Measurements from ENCODE around the gene TTC21B.
"Not testable (repeated sequence)": the region's sequence is repeated elsewhere in the genome, so short reads cannot be mapped to it uniquely, and the experiment has no call there.

Gene TTC21B

DNA sequence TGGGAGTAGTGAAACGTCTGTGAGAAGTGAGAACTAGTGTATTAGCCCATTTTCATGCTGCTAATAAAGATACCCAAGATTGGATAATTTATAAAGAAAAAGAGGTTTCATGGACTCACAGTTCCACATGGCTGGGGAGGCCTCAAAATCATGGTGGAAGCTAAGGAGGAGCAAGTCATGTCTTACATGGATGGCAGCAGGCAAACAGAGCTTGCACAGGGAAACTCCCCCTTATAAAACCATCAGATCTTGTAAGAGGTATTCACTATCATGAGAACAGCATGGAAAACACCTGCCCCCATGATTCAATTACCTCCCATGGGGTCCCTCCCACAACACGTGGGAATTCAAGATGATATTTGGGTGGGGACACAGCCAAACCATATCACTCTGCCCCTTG lies 93.9 kb downstream of the TTC21B start:
- in situ Hi-C loops (cut with HindIII; ENCODE audit: low pct_ligation_motif_present, low pct_unique_long_range_greater_than_20kb, low sequenced_read_pairs); DNase-seq: not testable (repeated sequence)

DNA sequence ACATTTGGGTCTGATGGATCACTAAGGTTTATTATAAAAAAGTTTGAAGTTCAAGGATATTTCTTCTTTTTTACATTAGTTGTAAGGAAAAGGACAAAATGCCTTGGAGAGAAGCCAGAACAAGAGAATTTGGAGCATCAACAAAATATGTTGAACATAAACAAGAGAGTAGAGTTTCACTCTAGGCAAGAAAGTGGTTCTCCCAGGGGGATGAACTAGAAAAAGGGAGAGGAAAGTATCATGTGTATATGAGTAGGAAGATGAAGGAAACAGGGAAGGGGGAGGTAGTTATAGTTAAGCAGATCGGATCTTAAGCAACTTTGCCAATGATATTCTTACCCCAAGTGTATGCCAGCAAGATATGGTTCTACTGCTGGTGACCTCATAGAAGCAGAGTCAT lies 95.7 kb downstream of the TTC21B start:
- DNase-seq: no peak
- in situ Hi-C loops (cut with HindIII; ENCODE audit: low pct_ligation_motif_present, low pct_unique_long_range_greater_than_20kb, low sequenced_read_pairs): no loop called here

DNA sequence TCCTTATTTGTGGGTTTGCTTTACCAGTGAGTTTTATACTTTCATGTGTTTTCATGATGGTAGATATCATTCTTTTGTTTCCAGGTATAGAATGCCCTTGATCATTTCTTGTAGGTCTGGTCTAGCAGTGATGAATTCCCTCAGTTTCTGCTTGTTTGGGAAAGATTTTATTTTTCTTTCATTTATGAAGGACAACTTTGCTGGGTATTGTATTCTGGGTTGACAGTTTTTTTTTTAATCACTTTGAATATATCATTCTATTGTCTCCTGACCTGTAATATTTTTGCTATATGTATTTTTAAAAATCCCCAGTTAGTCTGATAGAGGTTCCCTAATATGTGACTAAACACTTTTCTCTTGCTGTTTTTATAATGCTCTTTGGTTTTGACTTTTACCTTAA lies 101.2 kb downstream of the TTC21B start:
- in situ Hi-C loops (cut with HindIII; ENCODE audit: low pct_ligation_motif_present, low pct_unique_long_range_greater_than_20kb, low sequenced_read_pairs): no loop called here
- no peak for DNase-seq

DNA sequence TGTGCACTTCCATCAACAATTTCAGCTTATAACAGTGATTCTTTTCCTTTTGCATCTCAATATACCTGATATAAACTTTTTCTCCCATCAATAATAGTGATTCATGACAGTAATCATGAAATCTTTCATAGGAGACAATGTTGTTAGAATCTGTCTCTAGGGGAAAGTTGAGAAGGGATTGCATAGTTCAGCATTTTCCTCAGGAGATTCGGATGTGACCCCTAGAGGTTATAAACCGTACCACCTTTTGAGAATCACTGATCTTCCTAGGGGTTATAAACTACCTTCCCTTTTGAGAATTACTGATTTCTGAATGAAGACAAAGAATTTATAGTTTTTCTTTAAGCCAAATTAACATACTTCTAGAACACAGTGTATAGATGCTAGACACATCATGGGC lies 106.6 kb downstream of the TTC21B start:
- DNase-seq: no peak
- in situ Hi-C loops (cut with HindIII; ENCODE audit: low pct_ligation_motif_present, low pct_unique_long_range_greater_than_20kb, low sequenced_read_pairs): no loop called here

DNA sequence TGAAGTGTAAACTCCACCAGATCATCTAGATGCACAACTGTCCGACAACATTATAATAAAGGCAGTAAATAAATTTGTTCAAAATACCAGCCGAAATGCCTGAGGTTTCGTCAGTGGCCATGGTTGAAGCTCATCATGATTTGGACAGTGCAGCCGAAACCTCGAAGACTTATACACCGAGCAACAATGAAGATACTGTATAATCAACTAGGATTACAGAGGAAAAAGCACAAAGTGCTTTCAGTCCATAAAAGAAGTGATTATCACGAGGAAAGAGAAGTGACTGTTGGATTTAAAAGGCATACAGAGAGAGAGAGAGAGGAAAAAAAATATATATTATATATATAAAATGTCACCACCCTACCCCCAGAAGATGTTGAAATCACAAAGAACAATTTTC lies 107.5 kb downstream of the TTC21B start:
- in situ Hi-C loops (cut with HindIII; ENCODE audit: low pct_ligation_motif_present, low pct_unique_long_range_greater_than_20kb, low sequenced_read_pairs): no loop called here

DNA sequence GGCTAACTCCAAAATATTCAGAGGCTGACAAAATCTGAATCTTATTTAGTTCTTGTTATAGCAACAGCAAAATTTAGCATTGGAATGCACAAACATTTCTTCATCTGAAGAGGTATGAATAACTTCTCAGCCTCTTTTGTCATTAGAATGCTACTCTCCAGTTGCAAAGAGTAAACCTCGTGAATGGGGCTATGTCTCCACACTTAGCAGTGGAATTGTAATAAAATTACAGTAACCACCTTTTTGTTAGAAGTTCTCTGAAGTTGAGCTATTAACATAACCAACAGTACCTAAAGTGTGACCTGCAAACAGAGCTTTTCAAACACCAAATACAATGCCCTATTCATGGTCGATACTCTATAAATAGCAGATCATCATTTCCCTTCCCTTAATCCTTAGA lies 109.4 kb downstream of the TTC21B start:
- in situ Hi-C loops (cut with HindIII; ENCODE audit: low pct_ligation_motif_present, low pct_unique_long_range_greater_than_20kb, low sequenced_read_pairs): no loop called here
- DNase-seq: no peak

More for the DNA sequence above, 107.5 kb downstream of the TTC21B start:
- no peak for DNase-seq

DNA sequence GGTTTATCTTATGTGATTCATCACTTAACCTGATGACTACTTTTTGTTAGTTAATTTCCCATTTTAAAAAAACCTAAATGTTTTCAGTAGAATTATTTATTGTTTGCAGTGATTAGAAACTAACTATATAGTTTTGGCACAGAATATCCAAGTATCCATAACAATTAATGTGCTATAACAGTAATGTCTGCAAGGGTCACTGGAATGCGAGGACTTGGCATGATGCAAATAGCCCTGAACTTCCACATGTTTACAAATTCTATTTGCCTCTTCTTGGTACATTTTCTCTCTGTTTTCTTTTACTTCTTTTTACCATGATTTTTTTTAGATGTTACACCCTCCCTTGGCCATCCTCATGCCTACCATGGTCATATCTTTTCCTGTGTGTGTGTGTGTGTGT lies 110.2 kb downstream of the TTC21B start:
- in situ Hi-C loops (cut with HindIII; ENCODE audit: low pct_ligation_motif_present, low pct_unique_long_range_greater_than_20kb, low sequenced_read_pairs): no loop called here
- no peak for DNase-seq

DNA sequence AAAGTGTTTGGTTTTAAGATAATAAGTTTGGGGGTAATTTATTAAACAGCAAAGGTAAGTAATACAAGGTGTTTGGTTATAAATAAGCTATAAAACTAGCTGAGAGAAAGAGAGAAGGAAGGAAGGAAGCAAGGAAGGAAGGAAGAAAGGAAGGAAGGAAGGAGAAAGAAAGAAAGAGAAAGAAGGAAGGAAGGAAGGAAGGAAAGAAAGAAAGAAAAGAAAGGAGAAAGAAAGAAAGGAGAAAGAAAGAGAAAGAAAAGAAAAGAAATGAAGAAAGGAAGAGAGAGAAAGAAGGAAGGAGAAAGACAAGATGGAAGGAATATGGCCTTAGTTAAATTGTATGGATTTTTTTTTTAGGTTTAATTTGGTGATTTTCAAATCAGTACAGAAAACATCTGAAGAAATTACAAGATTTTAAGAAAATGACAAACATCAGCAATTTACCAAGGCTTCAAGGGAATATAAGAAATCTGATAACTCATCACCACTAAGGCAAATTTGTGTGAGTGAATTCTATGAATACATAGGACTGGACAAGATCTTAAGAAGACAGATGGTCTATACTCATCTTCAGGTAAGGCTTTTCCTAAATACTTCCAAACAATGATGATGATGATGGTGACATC lies 113.1 kb downstream of the TTC21B start:
- in situ Hi-C loops (cut with HindIII; ENCODE audit: low pct_ligation_motif_present, low pct_unique_long_range_greater_than_20kb, low sequenced_read_pairs): no loop called here
- no peak for DNase-seq

DNA sequence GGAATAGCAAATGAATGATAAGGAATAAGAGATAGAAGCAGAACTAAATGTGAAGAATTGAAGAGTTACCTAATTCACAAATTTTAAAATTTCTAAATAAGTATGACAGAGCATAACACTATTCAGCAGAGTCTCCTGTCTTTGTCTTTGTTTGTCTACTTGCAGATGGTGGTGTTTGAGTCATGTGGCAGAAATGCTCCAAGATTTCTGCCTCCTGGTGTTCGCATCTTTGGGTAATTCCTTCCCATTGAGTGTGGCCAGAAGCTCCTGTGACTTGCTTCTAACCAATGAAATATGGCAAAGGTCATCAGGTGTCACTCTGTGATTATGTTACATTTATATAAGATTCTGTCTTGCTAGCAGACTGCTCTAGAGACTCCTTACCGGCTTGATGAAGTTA lies 114.0 kb downstream of the TTC21B start:
- no peak for DNase-seq
- in situ Hi-C loops (cut with HindIII; ENCODE audit: low pct_ligation_motif_present, low pct_unique_long_range_greater_than_20kb, low sequenced_read_pairs): no loop called here

DNA sequence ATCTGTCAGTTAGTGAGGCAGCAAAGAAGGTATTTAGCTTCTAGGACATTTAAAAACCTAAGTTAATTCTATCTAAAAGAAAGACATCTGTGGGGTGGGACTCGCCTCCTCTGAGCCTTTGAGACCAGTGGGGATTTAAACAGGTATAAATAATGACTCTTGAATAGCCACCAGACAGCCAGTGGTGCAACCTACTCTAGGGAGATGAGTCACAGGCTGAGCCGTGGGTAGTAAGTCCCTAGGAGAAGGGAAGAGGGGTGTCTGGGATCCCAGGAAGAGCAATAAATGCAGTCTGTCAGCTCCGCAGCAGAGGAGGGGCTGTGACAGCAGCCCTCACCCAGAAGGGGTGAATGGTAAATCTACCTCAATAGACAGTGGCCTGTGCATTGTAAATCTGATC lies 116.5 kb downstream of the TTC21B start:
- no peak for DNase-seq
- in situ Hi-C loops (cut with HindIII; ENCODE audit: low pct_ligation_motif_present, low pct_unique_long_range_greater_than_20kb, low sequenced_read_pairs): no loop called here

DNA sequence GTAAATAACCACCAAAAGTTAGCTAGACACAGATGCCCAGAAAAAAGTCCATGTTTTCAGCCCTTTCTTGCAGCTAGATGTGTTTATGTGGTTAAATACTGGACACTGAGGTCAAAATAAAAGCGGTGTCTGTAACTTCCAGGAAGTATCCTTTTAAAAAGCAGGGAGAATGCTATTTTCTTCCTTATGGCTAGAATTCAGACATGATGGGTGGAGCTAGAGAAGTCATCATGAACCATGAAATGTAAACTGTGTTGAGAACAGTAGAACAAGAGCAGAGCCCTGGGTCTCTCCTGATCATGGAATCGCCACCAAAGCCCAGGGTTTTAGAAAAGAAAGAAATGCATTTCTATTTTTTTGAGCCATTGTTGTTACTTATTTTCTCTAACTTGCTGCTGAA lies 118.2 kb downstream of the TTC21B start:
- in situ Hi-C loops (cut with HindIII; ENCODE audit: low pct_ligation_motif_present, low pct_unique_long_range_greater_than_20kb, low sequenced_read_pairs): no loop called here
- no peak for DNase-seq

DNA sequence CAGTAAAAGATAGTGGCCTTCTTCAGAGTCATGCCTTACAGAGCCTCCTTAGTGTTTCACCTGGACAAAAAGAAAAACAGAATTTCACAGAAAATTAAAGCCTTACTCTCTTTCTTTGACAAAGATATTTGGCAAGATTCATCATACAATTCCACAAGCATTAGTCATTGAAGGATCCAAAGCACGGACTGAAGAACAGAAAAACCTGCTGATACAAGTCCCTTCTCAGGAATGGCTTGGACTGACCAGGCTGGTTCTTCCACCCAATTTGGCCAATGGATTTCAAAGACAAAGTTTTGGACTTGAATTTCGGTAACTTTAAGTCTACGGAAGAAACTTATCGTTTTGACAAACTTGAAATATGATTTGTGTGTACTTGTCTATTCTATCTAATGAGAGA lies 120.4 kb downstream of the TTC21B start:
- DNase-seq: peak; percentile 50
- in situ Hi-C loops (cut with HindIII; ENCODE audit: low pct_ligation_motif_present, low pct_unique_long_range_greater_than_20kb, low sequenced_read_pairs): no loop called here

DNA sequence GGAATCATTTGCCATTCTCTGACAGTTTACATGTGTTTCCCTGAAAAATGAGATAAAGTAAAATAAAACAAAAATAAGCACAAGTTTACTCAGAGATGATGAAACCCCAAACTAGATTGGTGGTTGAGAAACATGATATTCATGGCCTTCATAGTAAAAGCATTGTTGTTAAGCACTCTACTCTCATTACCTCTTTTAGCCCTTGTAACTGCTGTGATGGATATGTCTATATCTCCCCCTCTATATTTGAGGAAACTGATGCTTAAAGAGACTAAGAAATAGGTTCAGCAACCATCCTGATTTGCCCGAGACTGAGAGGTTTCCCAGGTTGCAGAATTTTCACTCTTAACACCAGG lies 125.7 kb downstream of the TTC21B start:
- in situ Hi-C loops (cut with HindIII; ENCODE audit: low pct_ligation_motif_present, low pct_unique_long_range_greater_than_20kb, low sequenced_read_pairs): no loop called here
- no peak for DNase-seq

DNA sequence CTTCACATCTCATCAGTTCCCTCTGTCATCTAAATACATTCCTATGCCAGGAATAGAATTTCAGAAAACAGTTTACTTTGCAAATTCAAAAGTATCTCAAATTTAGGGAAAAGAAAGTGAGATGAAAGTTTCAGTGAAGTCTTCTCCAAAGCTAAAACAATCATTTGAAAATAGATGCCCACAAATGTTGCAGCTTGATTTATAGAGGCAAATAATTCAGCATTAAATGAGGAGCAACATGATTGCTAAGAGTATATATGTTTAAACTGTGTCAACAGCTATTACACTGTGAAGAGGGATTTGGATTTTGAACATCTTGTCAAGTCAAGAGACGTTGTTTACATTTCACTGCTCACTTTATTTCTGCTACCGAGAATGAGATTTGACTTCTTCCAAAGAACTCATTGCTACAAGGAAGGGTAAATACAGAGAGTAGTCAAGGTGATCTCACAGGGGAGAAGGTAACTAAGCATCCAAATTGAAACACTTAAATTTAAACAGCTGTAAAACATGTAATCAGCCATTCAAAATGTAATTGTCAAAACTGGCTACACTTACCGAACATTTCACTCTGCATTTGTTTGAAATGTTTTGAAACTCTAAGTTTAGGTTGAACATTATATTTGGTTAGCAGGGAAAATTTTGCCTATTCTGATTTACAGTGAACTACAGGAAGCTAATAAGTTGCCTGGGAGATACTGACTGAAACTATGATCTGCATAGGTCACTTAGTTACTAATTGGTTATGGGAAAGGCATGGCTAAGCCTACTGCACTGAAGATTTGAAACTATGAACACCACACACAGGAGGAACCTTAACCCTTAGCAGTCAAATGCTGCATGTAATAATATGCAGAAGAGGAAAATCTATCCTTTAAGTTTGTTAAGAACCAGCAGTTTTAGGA lies 126.3 kb downstream of the TTC21B start:
- DNase-seq: no peak
- in situ Hi-C loops (cut with HindIII; ENCODE audit: low pct_ligation_motif_present, low pct_unique_long_range_greater_than_20kb, low sequenced_read_pairs): no loop called here

DNA sequence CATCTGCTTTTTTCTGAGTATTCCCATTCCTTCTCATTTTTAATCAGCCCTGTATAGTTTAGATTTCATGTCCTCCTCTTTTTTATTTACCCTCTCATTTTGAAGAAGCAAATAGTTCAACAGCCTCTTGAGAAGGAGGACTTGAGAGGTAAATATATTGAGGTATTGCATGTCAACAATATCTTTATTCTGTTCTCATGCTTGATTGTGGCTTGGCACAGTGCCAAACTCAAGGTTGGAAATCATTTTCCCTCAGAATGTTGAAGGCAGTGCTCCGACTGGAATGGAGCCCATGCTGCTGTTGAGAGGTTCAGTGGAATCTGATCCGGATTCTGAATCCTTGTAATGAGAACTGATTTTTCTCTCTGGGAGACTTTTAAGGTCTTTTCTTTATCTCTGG lies 128.5 kb downstream of the TTC21B start:
- in situ Hi-C loops (cut with HindIII; ENCODE audit: low pct_ligation_motif_present, low pct_unique_long_range_greater_than_20kb, low sequenced_read_pairs): no loop called here
- no peak for DNase-seq
